ENCODE measurements around the gene LEP. TPM values are rescaled to one million over a fixed set of nuclear protein-coding genes. Genes with fewer than 3 reads are reported as not detected.

LEP gene
- total RNA-seq, 2 donors from 2014 or later, result not detected

GRCh38 chr7:128247108-128247507 lies 6.0 kb downstream of the LEP start:
- Mint-ChIP-seq H3K36me3 (no peaks in the 10 kb centered on the region), H3K27me3 (peaks cover 12 to 13% of the 10 kb centered on the region in 2 donors), H3K27ac (no peak overlapping the region), H3K4me1 (ENCODE audit: low read depth in 2 of 2) (peaks cover 0 to 5% of the 10 kb centered on the region in 2 donors), H3K9me3 (no peaks in the 10 kb centered on the region), H3K4me3 (no peak overlapping the region)
- ATAC-seq, result no peak
- no peak for DNase-seq (ENCODE audit: low spot score)

- DNase-seq (ENCODE audit: low spot score), result no peak
- Mint-ChIP-seq H3K4me1 (ENCODE audit: low read depth in 2 of 2) (peaks cover 0 to 5% of the 10 kb centered on the region in 2 donors), H3K27me3 (peaks cover 7 to 10% of the 10 kb centered on the region in 2 donors), H3K4me3 (no peak overlapping the region), H3K36me3 (no peaks in the 10 kb centered on the region), H3K27ac (no peak overlapping the region), H3K9me3 (no peaks in the 10 kb centered on the region)
- peak in 1 of 2 donors; percentile 48 for ATAC-seq
Measured at GRCh38 chr7:128247640-128248194, 6.6 kb downstream of the LEP start.

- Mint-ChIP-seq H3K4me3 (no peak overlapping the region), H3K4me1 (ENCODE audit: low read depth in 2 of 2) (peaks cover 0 to 12% of the 10 kb centered on the region in 2 donors), H3K9me3 (no peaks in the 10 kb centered on the region), H3K27ac (no peak overlapping the region), H3K27me3 (peaks cover 0 to 4% of the 10 kb centered on the region in 2 donors), H3K36me3 (no peaks in the 10 kb centered on the region)
- ATAC-seq (no peak), DNase-seq (ENCODE audit: low spot score) (no peak)
Measured at GRCh38 chr7:128251337-128251736, 10.3 kb downstream of the LEP start.

GRCh38 chr7:128253701-128254100 lies 12.6 kb downstream of the LEP start:
- Mint-ChIP-seq H3K4me1 (ENCODE audit: low read depth in 2 of 2) (peaks cover 0 to 7% of the 10 kb centered on the region in 2 donors), H3K36me3 (no peaks in the 10 kb centered on the region), H3K9me3 (no peaks in the 10 kb centered on the region), H3K4me3 (no peak overlapping the region), H3K27ac (peak overlapping the region in 1 of 2 donors; percentile 57), H3K27me3 (no peaks in the 10 kb centered on the region)
- DNase-seq (ENCODE audit: low spot score), result no peak
- ATAC-seq, result no peak

- Mint-ChIP-seq H3K27ac (no peak overlapping the region), H3K9me3 (no peaks in the 10 kb centered on the region), H3K27me3 (peaks cover 0 to 3% of the 10 kb centered on the region in 2 donors), H3K36me3 (no peaks in the 10 kb centered on the region), H3K4me1 (ENCODE audit: low read depth in 2 of 2) (peaks cover 0 to 7% of the 10 kb centered on the region in 2 donors), H3K4me3 (no peak overlapping the region)
- no peak for ATAC-seq
- no peak for DNase-seq (ENCODE audit: low spot score)
Measured at GRCh38 chr7:128254470-128254869, 13.4 kb downstream of the LEP start.

GRCh38 chr7:128255271-128255670 lies 14.2 kb downstream of the LEP start:
- no peak for DNase-seq (ENCODE audit: low spot score)
- Mint-ChIP-seq H3K27me3 (peaks cover 0 to 3% of the 10 kb centered on the region in 2 donors), H3K4me1 (ENCODE audit: low read depth in 2 of 2) (peaks cover 0 to 7% of the 10 kb centered on the region in 2 donors), H3K36me3 (no peaks in the 10 kb centered on the region), H3K4me3 (no peak overlapping the region), H3K9me3 (no peaks in the 10 kb centered on the region), H3K27ac (no peak overlapping the region)
- ATAC-seq, result no peak

- DNase-seq (ENCODE audit: low spot score), result no peak
- Mint-ChIP-seq H3K27me3 (peaks cover 0 to 3% of the 10 kb centered on the region in 2 donors), H3K4me3 (no peak overlapping the region), H3K36me3 (no peaks in the 10 kb centered on the region), H3K9me3 (no peaks in the 10 kb centered on the region), H3K27ac (no peak overlapping the region), H3K4me1 (ENCODE audit: low read depth in 2 of 2) (peaks cover 0 to 7% of the 10 kb centered on the region in 2 donors)
- ATAC-seq, result no peak
Measured at GRCh38 chr7:128257458-128257857, 16.4 kb downstream of the LEP start.

- no peaks in the 10 kb centered on the region for H3K4me1 Mint-ChIP-seq (ENCODE audit: low read depth in 2 of 2)
- no peak overlapping the region for H3K4me3 Mint-ChIP-seq
- no peaks in the 10 kb centered on the region for H3K9me3 Mint-ChIP-seq
- H3K27me3 Mint-ChIP-seq, result peaks cover 0 to 3% of the 10 kb centered on the region in 2 donors
- no peak overlapping the region for H3K27ac Mint-ChIP-seq
- DNase-seq (ENCODE audit: low spot score), result no peak
- ATAC-seq, result no peak
- no peaks in the 10 kb centered on the region for H3K36me3 Mint-ChIP-seq
Measured at GRCh38 chr7:128259131-128260061, 18.3 kb downstream of the LEP start.

GRCh38 chr7:128260069-128260795 lies 19.2 kb downstream of the LEP start:
- no peak for DNase-seq (ENCODE audit: low spot score)
- H3K4me3 Mint-ChIP-seq, result no peak overlapping the region
- no peak overlapping the region for H3K27ac Mint-ChIP-seq
- H3K9me3 Mint-ChIP-seq, result no peaks in the 10 kb centered on the region
- H3K27me3 Mint-ChIP-seq, result peaks cover 0 to 3% of the 10 kb centered on the region in 2 donors
- ATAC-seq, result no peak
- no peaks in the 10 kb centered on the region for H3K36me3 Mint-ChIP-seq
- no peaks in the 10 kb centered on the region for H3K4me1 Mint-ChIP-seq (ENCODE audit: low read depth in 2 of 2)

- no peaks in the 10 kb centered on the region for H3K4me1 Mint-ChIP-seq (ENCODE audit: low read depth in 2 of 2)
- H3K4me3 Mint-ChIP-seq, result no peak overlapping the region
- no peak overlapping the region for H3K27ac Mint-ChIP-seq
- peaks cover 6% of the 10 kb centered on the region in 2 donors for H3K27me3 Mint-ChIP-seq
- DNase-seq (ENCODE audit: low spot score), result no peak
- ATAC-seq, result no peak
- H3K36me3 Mint-ChIP-seq, result no peaks in the 10 kb centered on the region
- H3K9me3 Mint-ChIP-seq, result no peaks in the 10 kb centered on the region
Measured at GRCh38 chr7:128262273-128263028, 21.4 kb downstream of the LEP start.

GRCh38 chr7:128263420-128263819 lies 22.3 kb downstream of the LEP start:
- H3K4me1 Mint-ChIP-seq (ENCODE audit: low read depth in 2 of 2), result no peaks in the 10 kb centered on the region
- no peak for ATAC-seq
- H3K4me3 Mint-ChIP-seq, result no peak overlapping the region
- H3K27me3 Mint-ChIP-seq, result peaks cover 6% of the 10 kb centered on the region in 2 donors
- DNase-seq (ENCODE audit: low spot score), result no peak
- H3K27ac Mint-ChIP-seq, result no peak overlapping the region
- H3K36me3 Mint-ChIP-seq, result no peaks in the 10 kb centered on the region
- H3K9me3 Mint-ChIP-seq, result no peaks in the 10 kb centered on the region

- no peak for ATAC-seq
- Mint-ChIP-seq H3K36me3 (no peaks in the 10 kb centered on the region), H3K27ac (no peak overlapping the region), H3K9me3 (no peaks in the 10 kb centered on the region), H3K4me3 (no peak overlapping the region), H3K27me3 (peaks cover 3 to 15% of the 10 kb centered on the region in 2 donors), H3K4me1 (ENCODE audit: low read depth in 2 of 2) (no peaks in the 10 kb centered on the region)
- DNase-seq (ENCODE audit: low spot score), result no peak
Measured at GRCh38 chr7:128264477-128264876, 23.4 kb downstream of the LEP start.

- H3K27me3 Mint-ChIP-seq, result peaks cover 7 to 24% of the 10 kb centered on the region in 2 donors
- no peak for DNase-seq (ENCODE audit: low spot score)
- no peak overlapping the region for H3K4me3 Mint-ChIP-seq
- H3K4me1 Mint-ChIP-seq (ENCODE audit: low read depth in 2 of 2), result no peaks in the 10 kb centered on the region
- H3K36me3 Mint-ChIP-seq, result no peaks in the 10 kb centered on the region
- no peaks in the 10 kb centered on the region for H3K9me3 Mint-ChIP-seq
- ATAC-seq, result no peak
- no peak overlapping the region for H3K27ac Mint-ChIP-seq
Measured at GRCh38 chr7:128265156-128265905, 24.3 kb downstream of the LEP start.

Measured in natural killer cell treated with Interleukin-12 subunit alpha and Interleukin-12 subunit beta and Interleukin-15 and Interleukin-18, amount 100 ng/mL, for 72 hours (primary cell).